ENCODE data around the gene UBAP1.
"Not testable (repeated sequence)": the region's sequence is repeated elsewhere in the genome, so short reads cannot be mapped to it uniquely, and the experiment has no call there.

UBAP1 gene

DNA sequence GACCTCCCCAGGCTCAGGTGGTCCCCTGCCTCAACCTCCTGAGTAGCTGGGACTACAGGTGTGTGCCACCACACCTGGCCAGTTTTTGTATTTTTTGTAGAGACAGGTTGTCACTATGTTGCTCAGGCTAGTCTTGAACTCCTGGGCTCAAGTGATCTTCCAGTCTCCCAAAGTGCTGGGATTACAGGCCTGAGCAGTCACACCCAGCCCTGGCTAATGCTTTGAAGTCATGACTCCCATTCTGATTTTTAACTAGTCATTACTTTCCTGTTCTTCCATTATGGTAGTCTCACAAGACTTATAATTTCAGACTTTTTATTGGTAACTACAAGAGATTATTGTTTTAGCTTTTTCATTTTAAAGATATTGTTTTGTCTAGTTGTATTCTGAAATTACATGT, 26.3 kb downstream of the UBAP1 start:
- DNase-seq (ENCODE audit: low read depth in 1 of 2, low spot score in 1 of 2), result no peak
- H3K4me3 ChIP-seq (replicated peaks; ENCODE audit: insufficient read depth, low read length), result no peak overlapping the region
- TF ChIP-seq, protein P1, sequence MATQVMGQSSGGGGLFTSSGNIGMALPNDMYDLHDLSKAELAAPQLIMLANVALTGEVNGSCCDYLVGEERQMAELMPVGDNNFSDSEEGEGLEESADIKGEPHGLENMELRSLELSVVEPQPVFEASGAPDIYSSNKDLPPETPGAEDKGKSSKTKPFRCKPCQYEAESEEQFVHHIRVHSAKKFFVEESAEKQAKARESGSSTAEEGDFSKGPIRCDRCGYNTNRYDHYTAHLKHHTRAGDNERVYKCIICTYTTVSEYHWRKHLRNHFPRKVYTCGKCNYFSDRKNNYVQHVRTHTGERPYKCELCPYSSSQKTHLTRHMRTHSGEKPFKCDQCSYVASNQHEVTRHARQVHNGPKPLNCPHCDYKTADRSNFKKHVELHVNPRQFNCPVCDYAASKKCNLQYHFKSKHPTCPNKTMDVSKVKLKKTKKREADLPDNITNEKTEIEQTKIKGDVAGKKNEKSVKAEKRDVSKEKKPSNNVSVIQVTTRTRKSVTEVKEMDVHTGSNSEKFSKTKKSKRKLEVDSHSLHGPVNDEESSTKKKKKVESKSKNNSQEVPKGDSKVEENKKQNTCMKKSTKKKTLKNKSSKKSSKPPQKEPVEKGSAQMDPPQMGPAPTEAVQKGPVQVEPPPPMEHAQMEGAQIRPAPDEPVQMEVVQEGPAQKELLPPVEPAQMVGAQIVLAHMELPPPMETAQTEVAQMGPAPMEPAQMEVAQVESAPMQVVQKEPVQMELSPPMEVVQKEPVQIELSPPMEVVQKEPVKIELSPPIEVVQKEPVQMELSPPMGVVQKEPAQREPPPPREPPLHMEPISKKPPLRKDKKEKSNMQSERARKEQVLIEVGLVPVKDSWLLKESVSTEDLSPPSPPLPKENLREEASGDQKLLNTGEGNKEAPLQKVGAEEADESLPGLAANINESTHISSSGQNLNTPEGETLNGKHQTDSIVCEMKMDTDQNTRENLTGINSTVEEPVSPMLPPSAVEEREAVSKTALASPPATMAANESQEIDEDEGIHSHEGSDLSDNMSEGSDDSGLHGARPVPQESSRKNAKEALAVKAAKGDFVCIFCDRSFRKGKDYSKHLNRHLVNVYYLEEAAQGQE (IDR thresholded peaks at IDR 0.05; ENCODE audit: insufficient replicate concordance, low read depth), result no peak
- no peak for TF ChIP-seq POLR2AphosphoS5 (IDR thresholded peaks at IDR 0.05; ENCODE audit: low read depth)
- TF ChIP-seq GABPA (IDR thresholded peaks at IDR 0.05; ENCODE audit: low read depth), result no peak
- no peak overlapping the region for H3K27ac ChIP-seq (replicated peaks)
- no peaks in the 10 kb centered on the region for H3K27me3 ChIP-seq (ENCODE audit: insufficient read depth, poor library complexity, severe bottlenecking)

DNA sequence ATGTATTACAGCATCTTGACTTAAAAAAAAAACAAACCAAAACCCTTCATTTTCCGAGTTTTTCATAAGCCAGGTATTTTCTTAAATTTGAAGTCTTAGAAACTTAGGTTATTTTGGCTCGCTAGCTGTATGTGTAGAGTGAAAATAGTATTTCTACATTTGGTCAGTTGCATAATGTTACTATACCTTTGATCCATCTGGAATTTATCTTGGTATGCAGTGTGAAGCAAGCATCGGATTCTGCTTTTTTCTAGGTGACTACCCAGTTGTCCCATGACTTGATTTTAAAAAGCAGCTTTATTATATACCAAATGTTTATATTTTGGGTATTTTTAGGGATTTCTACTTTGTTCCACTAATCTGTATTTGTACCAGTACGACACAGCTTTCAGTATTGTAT, 27.7 kb downstream of the UBAP1 start:
- TF ChIP-seq SPI1 (IDR thresholded peaks at IDR 0.05; ENCODE audit: borderline replicate concordance, low read depth) (no peak), POLR2AphosphoS5 (IDR thresholded peaks at IDR 0.05; ENCODE audit: low read depth) (no peak), GABPA (IDR thresholded peaks at IDR 0.05; ENCODE audit: low read depth) (no peak)
- TF ChIP-seq, protein P1 (IDR thresholded peaks at IDR 0.05; ENCODE audit: insufficient replicate concordance, low read depth), result no peak
- TF ChIP-seq, protein P2, sequence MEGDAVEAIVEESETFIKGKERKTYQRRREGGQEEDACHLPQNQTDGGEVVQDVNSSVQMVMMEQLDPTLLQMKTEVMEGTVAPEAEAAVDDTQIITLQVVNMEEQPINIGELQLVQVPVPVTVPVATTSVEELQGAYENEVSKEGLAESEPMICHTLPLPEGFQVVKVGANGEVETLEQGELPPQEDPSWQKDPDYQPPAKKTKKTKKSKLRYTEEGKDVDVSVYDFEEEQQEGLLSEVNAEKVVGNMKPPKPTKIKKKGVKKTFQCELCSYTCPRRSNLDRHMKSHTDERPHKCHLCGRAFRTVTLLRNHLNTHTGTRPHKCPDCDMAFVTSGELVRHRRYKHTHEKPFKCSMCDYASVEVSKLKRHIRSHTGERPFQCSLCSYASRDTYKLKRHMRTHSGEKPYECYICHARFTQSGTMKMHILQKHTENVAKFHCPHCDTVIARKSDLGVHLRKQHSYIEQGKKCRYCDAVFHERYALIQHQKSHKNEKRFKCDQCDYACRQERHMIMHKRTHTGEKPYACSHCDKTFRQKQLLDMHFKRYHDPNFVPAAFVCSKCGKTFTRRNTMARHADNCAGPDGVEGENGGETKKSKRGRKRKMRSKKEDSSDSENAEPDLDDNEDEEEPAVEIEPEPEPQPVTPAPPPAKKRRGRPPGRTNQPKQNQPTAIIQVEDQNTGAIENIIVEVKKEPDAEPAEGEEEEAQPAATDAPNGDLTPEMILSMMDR (IDR thresholded peaks at IDR 0.05; ENCODE audit: insufficient read depth, low read length), result no peak
- H3K27ac ChIP-seq (replicated peaks), result no peak overlapping the region

DNA sequence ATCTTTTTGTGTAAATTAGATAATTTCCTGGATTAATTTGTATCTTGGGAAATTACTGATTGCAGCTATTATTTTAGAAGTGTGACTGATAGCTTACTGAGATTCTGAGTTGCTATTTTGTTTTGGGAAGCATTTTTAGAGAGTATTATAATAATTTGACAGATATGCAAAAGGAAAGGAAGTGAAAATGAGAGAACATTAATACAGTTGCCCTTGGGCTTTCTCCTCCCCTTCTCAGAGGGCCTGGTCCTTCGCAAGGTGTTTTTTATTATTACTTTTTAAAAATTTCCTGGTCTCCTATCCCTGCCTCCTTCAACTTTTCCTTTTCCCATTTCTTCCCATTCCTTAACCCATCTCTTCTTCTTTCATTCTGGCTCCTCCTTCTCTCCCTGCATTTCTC, 32.6 kb downstream of the UBAP1 start:
- no peak for DNase-seq (ENCODE audit: low read depth in 1 of 2, low spot score in 1 of 2)
- no peak overlapping the region for H3K27ac ChIP-seq (replicated peaks)
- no peak for TF ChIP-seq SPI1 (IDR thresholded peaks at IDR 0.05; ENCODE audit: borderline replicate concordance, low read depth)
- TF ChIP-seq, protein P2 (IDR thresholded peaks at IDR 0.05; ENCODE audit: insufficient read depth, low read length), result no peak
- no peak for TF ChIP-seq GABPA (IDR thresholded peaks at IDR 0.05; ENCODE audit: low read depth)
- TF ChIP-seq, protein P1 (IDR thresholded peaks at IDR 0.05; ENCODE audit: insufficient replicate concordance, low read depth), result no peak
- TF ChIP-seq POLR2AphosphoS5 (IDR thresholded peaks at IDR 0.05; ENCODE audit: low read depth), result no peak
- H3K4me3 ChIP-seq (replicated peaks; ENCODE audit: insufficient read depth, low read length), result no peak overlapping the region
- H3K27me3 ChIP-seq (ENCODE audit: insufficient read depth, poor library complexity, severe bottlenecking), result no peaks in the 10 kb centered on the region

More for the DNA sequence above, 27.7 kb downstream of the UBAP1 start:
- no peak for DNase-seq (ENCODE audit: low read depth in 1 of 2, low spot score in 1 of 2)
- H3K4me3 ChIP-seq (replicated peaks; ENCODE audit: insufficient read depth, low read length), result no peak overlapping the region
- no peaks in the 10 kb centered on the region for H3K27me3 ChIP-seq (ENCODE audit: insufficient read depth, poor library complexity, severe bottlenecking)

DNA sequence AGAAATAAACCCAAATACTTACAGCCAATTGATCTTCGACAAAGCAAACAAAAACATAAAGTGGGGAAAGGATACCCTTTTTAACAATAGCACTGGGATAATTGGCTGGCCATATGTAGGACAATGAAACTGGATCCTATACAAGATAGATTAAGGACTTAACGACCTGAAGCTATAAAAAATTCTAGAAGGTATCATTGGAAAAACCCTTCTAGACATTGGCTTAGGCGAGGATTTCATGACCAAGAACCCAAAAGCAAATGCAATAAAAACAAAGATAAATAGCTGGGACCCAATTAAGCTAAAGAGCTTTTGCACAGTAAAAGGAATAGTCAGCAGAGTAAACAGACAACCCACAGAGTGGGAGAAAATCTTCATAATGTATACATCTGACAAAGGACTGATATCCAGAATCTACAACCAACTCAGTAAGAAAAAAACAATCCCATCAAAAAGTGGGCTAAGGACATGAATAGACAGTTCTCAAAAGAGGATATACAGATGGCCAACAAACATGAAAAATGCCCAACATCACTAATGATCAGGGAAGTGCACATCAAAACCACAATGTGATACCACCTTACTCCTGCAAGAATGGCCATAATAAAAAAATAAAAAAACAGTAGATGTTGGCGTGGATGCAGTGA, 35.6 kb downstream of the UBAP1 start:
- not testable (repeated sequence) for DNase-seq (ENCODE audit: low read depth in 1 of 2, low spot score in 1 of 2); H3K4me3 ChIP-seq (replicated peaks; ENCODE audit: insufficient read depth, low read length); H3K27me3 ChIP-seq (ENCODE audit: insufficient read depth, poor library complexity, severe bottlenecking); H3K27ac ChIP-seq (replicated peaks)
